Activated T-helper 1 cell treated with anti-CD3 and anti-CD28 coated beads, Interleukin-12 subunit alpha, Interleukin-12 subunit beta, Interleukin-2, Interleukin-4 antibody, amounts not matched to agents 30 ng/mL and 10 ng/mL and 1 ng/mL, durations not matched to agents 14 hours and 24 hours and 36 hours (primary cell): Measurements from ENCODE around the gene ARHGAP30. TPM values are rescaled to one million over a fixed set of nuclear protein-coding genes. Genes with fewer than 3 reads are reported as not detected.
"Not testable (repeated sequence)": the region's sequence is repeated elsewhere in the genome, so short reads cannot be mapped to it uniquely, and the experiment has no call there.

Experiments
- DNase-seq: peaks from one replicate; pipeline ENCODE4 v3.0.0; 2021; ENCODE audit warnings: low spot score
- H3K27ac Mint-ChIP-seq: one replicate; pipeline ENCODE4 v1.8.0; 2021; ENCODE audit warnings: mild to moderate bottlenecking, mixed read lengths
- H3K27me3 Mint-ChIP-seq: one replicate; pipeline ENCODE4 v1.8.0; 2022; ENCODE audit warnings: mild to moderate bottlenecking, moderate library complexity, mixed read lengths; ENCODE audit not compliant: insufficient read depth
- H3K36me3 Mint-ChIP-seq: one replicate; pipeline ENCODE4 v1.8.0; 2021; ENCODE audit warnings: low read depth, mixed read lengths
- H3K4me1 Mint-ChIP-seq: one replicate; pipeline ENCODE4 v1.8.0; 2021; ENCODE audit warnings: low read depth, mixed read lengths
- H3K4me3 Mint-ChIP-seq: one replicate; pipeline ENCODE4 v1.8.0; 2021; ENCODE audit warnings: mild to moderate bottlenecking, moderate library complexity, mixed read lengths
- H3K9me3 Mint-ChIP-seq: one replicate; pipeline ENCODE4 v1.8.0; 2021; ENCODE audit warnings: mixed read lengths
- intact Hi-C: fragments of 100-400 bp; cut with micrococcal nuclease; formaldehyde crosslinking; loops from one replicate; pipeline ENCODE4 v1.15.1; 2024
- total RNA-seq: library from RNA; stranded (reverse); gene quantifications from 2 replicates; pipeline ENCODE4 v1.2.3, GENCODE V29; 2022

Gene ARHGAP30
- total RNA-seq, 1 donor from 2014 or later = 149 TPM

GRCh38 chr1:161019751-161020495 lies 49.8 kb downstream of the ARHGAP30 start:
- Mint-ChIP-seq H3K27me3 (peaks cover 2% of the 10 kb centered on the region), H3K4me3 (peak overlapping the region; percentile 91), H3K4me1 (peaks cover 35% of the 10 kb centered on the region), H3K36me3 (peaks cover 2% of the 10 kb centered on the region), H3K9me3 (no peaks in the 10 kb centered on the region), H3K27ac (peak overlapping the region; percentile 56)
- DNase-seq = no peak
- intact Hi-C loops = loop anchor here (2.0 kb wide), 2 partner anchors 29 to 49 kb away; partner anchors contain the start of gene ARHGAP30

- H3K27me3 Mint-ChIP-seq, intact Hi-C loops, DNase-seq, H3K9me3 Mint-ChIP-seq, H3K36me3 Mint-ChIP-seq, H3K27ac Mint-ChIP-seq: not testable (repeated sequence)
- peak overlapping the region; percentile 73 for H3K4me3 Mint-ChIP-seq
- H3K4me1 Mint-ChIP-seq = peaks cover 38% of the 10 kb centered on the region
Observed at GRCh38 chr1:161019111-161019660, 50.5 kb downstream of the ARHGAP30 start.

- Mint-ChIP-seq H3K27me3 (peaks cover 2% of the 10 kb centered on the region), H3K9me3 (no peaks in the 10 kb centered on the region), H3K27ac (no peak overlapping the region)
Observed at GRCh38 chr1:161018631-161018930, 51.1 kb downstream of the ARHGAP30 start.

GRCh38 chr1:161017756-161018630 lies 51.7 kb downstream of the ARHGAP30 start:
- Mint-ChIP-seq H3K27ac (peak overlapping the region; percentile 27), H3K9me3 (no peaks in the 10 kb centered on the region), H3K4me1 (peaks cover 50% of the 10 kb centered on the region), H3K27me3 (peaks cover 2% of the 10 kb centered on the region), H3K36me3 (peaks cover 5% of the 10 kb centered on the region), H3K4me3 (no peak overlapping the region)
- intact Hi-C loops = no loop called here
- no peak for DNase-seq

More at GRCh38 chr1:161018631-161018930, 51.1 kb downstream of the ARHGAP30 start:
- intact Hi-C loops = no loop called here
- Mint-ChIP-seq H3K4me3 (no peak overlapping the region), H3K36me3 (peaks cover 5% of the 10 kb centered on the region), H3K4me1 (peaks cover 44% of the 10 kb centered on the region)
- no peak for DNase-seq

- DNase-seq, H3K4me3 Mint-ChIP-seq, H3K27ac Mint-ChIP-seq, H3K27me3 Mint-ChIP-seq, H3K36me3 Mint-ChIP-seq, intact Hi-C loops, H3K9me3 Mint-ChIP-seq: not testable (repeated sequence)
- peaks cover 51% of the 10 kb centered on the region for H3K4me1 Mint-ChIP-seq
Observed at GRCh38 chr1:161017181-161017580, 52.5 kb downstream of the ARHGAP30 start.

- H3K27ac Mint-ChIP-seq, H3K4me3 Mint-ChIP-seq, H3K36me3 Mint-ChIP-seq, H3K27me3 Mint-ChIP-seq, H3K9me3 Mint-ChIP-seq, DNase-seq, intact Hi-C loops: not testable (repeated sequence)
- H3K4me1 Mint-ChIP-seq = peaks cover 53% of the 10 kb centered on the region
Observed at GRCh38 chr1:161016683-161017082, 53.0 kb downstream of the ARHGAP30 start.

GRCh38 chr1:161013488-161014230 lies 56.0 kb downstream of the ARHGAP30 start:
- Mint-ChIP-seq H3K36me3 (peaks cover 6% of the 10 kb centered on the region), H3K9me3 (no peaks in the 10 kb centered on the region), H3K4me3 (peak overlapping the region; percentile 81), H3K4me1 (peaks cover 31% of the 10 kb centered on the region), H3K27ac (peak overlapping the region; percentile 96), H3K27me3 (no peaks in the 10 kb centered on the region)
- DNase-seq = peak; percentile 61
- intact Hi-C loops = loop anchor here (1.0 kb wide), 1 partner anchor 8 kb away; the partner anchor contains the start of gene F11R

GRCh38 chr1:161013131-161013487 lies 56.6 kb downstream of the ARHGAP30 start:
- DNase-seq = no peak
- peaks cover 27% of the 10 kb centered on the region for H3K4me1 Mint-ChIP-seq
- intact Hi-C loops = loop anchor here (1.0 kb wide), 1 partner anchor 8 kb away; the partner anchor contains the start of gene F11R
- H3K4me3 Mint-ChIP-seq = peak overlapping the region; percentile 81
- peaks cover 6% of the 10 kb centered on the region for H3K36me3 Mint-ChIP-seq
- no peaks in the 10 kb centered on the region for H3K9me3 Mint-ChIP-seq
- H3K27ac Mint-ChIP-seq = peak overlapping the region; percentile 96
- no peaks in the 10 kb centered on the region for H3K27me3 Mint-ChIP-seq

GRCh38 chr1:161012420-161012819 lies 57.3 kb downstream of the ARHGAP30 start:
- Mint-ChIP-seq H3K27me3 (no peaks in the 10 kb centered on the region), H3K9me3 (no peaks in the 10 kb centered on the region), H3K4me3 (no peak overlapping the region), H3K4me1 (peaks cover 27% of the 10 kb centered on the region), H3K27ac (no peak overlapping the region), H3K36me3 (peaks cover 6% of the 10 kb centered on the region)
- DNase-seq = no peak
- intact Hi-C loops = no loop called here

GRCh38 chr1:161009602-161010211 lies 60.0 kb downstream of the ARHGAP30 start:
- no peak overlapping the region for H3K27ac Mint-ChIP-seq
- H3K4me1 Mint-ChIP-seq = peaks cover 27% of the 10 kb centered on the region
- H3K9me3 Mint-ChIP-seq = no peaks in the 10 kb centered on the region
- no peak for DNase-seq
- intact Hi-C loops = no loop called here
- no peaks in the 10 kb centered on the region for H3K27me3 Mint-ChIP-seq
- H3K36me3 Mint-ChIP-seq = peaks cover 6% of the 10 kb centered on the region
- H3K4me3 Mint-ChIP-seq = no peak overlapping the region

- H3K27me3 Mint-ChIP-seq = no peaks in the 10 kb centered on the region
- no peak overlapping the region for H3K4me3 Mint-ChIP-seq
- H3K4me1 Mint-ChIP-seq = peaks cover 23% of the 10 kb centered on the region
- no peaks in the 10 kb centered on the region for H3K9me3 Mint-ChIP-seq
- intact Hi-C loops = no loop called here
- DNase-seq = no peak
- H3K27ac Mint-ChIP-seq = no peak overlapping the region
- peaks cover 5% of the 10 kb centered on the region for H3K36me3 Mint-ChIP-seq
Observed at GRCh38 chr1:161008869-161009510, 60.7 kb downstream of the ARHGAP30 start.

- intact Hi-C loops = no loop called here
- Mint-ChIP-seq H3K9me3 (no peaks in the 10 kb centered on the region), H3K4me1 (peaks cover 11% of the 10 kb centered on the region), H3K4me3 (no peak overlapping the region), H3K36me3 (peaks cover 3% of the 10 kb centered on the region), H3K27ac (no peak overlapping the region), H3K27me3 (no peaks in the 10 kb centered on the region)
- DNase-seq = no peak
Observed at GRCh38 chr1:161007369-161007768, 62.3 kb downstream of the ARHGAP30 start.
